Caki2 (cell line): ENCODE data around the gene C2CD2. TPM values are rescaled to one million over a fixed set of nuclear protein-coding genes. Genes with fewer than 3 reads are reported as not detected.

Experiments
- DNase-seq: peaks from one replicate; pipeline ENCODE4 v3.0.0-alpha.2; 2015; ENCODE audit warnings: low read depth
- in situ Hi-C: cut with HindIII; loops from 2 replicates; pipeline ENCODE4 v1.10.0; 2016; ENCODE audit warnings: low sequenced_read_pairs, low pct_unique_long_range_greater_than_20kb, mixed read lengths
- total RNA-seq: library from RNA; depleted of rRNA; stranded (reverse); fragments of >200 nt; shearing (Covaris generic); gene quantifications from 2 replicates; pipeline ENCODE4 v1.2.3, GENCODE V29; 2014; ENCODE audit warnings: low replicate concordance

The C2CD2 gene
- total RNA-seq, 1 experiment from 2014 or later = 19.7 TPM

DNA sequence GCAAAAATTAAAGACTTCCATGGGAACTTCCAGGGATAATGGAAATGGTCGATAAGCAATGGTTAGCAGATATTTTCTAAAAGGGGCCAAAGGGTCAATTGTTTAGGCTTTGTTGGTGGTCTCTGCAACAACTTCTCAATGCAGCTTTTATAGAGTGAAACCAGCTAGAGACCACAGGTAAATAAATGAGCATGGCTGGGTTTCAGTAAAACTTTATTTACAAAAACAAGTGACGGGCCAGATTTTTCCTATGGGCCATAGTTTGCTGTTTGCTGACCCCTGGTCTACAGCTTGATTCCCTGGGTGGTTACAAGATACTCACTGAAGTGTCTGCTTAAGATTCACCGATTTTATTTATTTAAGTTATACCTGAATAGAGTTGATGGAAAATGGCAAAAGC is 52.0 kb downstream of the C2CD2 start:
- in situ Hi-C loops = no loop called here
- DNase-seq = no peak

DNA sequence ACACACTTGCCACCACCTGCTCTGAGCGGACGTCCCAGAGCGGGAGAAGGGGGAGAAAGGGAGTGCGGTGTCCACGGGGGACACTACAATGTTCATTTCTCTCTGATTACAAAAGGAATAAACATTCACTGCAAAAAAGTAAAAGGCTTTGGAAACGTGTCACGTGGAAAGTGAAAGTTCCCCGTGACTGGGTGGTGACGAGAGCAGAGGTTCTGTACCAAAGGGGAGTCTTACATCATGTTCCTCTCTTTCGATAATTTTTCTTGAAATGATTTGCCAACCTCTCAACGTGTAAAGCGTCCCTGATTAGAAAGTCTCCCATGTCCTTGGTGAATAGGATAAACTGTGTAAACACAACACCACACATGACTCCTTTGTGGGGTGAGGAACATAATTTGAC is 52.7 kb downstream of the C2CD2 start:
- in situ Hi-C loops = no loop called here
- DNase-seq = no peak

DNA sequence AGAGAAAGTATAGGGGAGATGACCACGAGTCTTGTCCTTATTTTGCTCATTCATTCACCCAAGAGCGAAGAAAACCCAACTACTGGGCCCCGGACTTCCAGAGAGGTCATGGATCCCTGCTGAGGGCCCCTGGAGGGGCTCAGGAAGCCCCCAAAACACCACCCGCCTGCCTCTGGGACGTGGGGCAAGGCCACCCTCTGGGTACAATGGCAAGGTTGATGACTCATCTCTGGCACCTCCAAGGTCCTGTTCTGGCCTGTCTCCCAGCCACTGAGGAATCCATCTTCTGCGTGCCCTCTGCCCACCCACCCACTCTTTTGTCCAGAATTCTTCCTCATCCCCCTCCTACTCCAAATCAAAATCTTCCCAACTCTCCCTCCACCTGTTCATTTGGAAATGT is 53.4 kb downstream of the C2CD2 start:
- no peak for DNase-seq
- in situ Hi-C loops = no loop called here

- in situ Hi-C loops = no loop called here
These were observed 54.2 kb downstream of the C2CD2 start for GRCh38 chr21:41899426-41900202.

GRCh38 chr21:41898998-41899397 is 54.8 kb downstream of the C2CD2 start:
- no peak for DNase-seq

More at GRCh38 chr21:41899426-41900202, 54.2 kb downstream of the C2CD2 start:
- no peak for DNase-seq

GRCh38 chr21:41897700-41898099 is 56.1 kb downstream of the C2CD2 start:
- no peak for DNase-seq
- in situ Hi-C loops = no loop called here

More at GRCh38 chr21:41898998-41899397, 54.8 kb downstream of the C2CD2 start:
- in situ Hi-C loops = no loop called here

GRCh38 chr21:41897047-41897669 is 56.7 kb downstream of the C2CD2 start:
- DNase-seq = no peak
- in situ Hi-C loops = no loop called here

DNA sequence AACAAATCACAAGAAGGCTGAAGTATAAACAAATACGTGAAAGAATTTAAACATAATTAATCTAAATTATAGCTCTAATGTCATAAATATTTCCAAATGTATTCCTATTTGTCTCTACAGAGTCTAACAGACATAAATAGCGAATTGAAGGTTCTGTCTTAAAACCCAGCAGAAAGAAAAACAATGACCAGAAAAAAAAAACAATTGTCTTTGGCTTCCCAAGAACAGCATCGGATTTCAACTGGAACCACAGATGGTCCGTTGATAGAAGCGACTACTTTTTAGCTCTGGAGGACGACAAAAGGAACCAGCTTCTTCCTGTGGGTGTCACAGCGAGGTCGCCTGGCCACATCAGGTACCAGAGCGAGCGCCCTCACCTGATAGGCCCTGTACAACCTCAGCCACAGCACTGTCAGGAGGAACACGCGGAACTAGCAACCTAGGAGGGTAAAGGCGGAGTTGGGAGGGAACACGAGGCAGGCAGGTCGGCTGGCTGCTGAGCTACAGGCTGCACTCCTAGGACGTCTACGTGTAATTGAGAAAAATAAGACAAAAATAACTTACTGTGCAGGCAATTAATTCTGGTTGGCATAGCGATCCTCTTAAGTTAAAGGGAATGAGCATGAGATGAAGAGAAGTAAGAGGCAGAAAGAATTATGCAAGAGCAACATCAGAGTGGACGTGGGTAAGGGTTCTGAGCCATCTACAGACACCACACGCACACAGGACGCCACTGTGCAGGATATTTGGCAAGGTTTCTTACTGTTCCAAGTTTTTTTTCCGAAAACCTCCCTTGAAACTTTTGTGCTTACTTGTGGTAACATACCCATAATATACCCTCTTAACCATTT is 58.0 kb downstream of the C2CD2 start:
- in situ Hi-C loops = no loop called here
- DNase-seq = no peak

DNA sequence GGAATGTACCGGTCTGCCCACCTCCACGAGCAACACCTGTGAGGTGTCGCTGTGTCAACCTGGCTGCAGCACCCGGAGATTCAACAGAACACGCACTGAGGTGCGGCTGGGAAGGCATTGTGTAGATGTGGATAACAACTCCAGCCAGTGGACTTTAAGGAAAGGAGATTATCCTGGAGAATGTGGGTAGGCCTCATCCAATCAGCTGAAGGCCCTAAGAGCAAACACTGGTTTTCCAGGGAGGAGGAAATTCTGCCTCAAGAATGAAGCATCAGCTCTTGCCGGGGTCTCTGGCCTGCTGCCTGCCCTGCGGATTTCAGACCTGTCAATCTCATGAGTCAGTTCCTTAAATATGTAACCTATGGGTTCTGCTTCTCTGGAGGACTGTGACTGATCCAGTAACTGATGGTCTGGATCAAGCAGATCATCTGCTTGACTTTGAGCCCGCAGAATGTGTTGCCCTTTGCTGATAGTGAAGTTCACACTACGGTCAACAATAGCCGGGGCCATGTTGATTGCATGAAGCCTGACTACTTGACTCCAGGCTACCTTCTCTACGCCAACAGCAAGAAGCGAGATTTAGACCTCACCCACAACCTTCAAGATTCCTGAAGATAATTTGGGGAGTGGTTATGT is 58.8 kb downstream of the C2CD2 start:
- DNase-seq = no peak

DNA sequence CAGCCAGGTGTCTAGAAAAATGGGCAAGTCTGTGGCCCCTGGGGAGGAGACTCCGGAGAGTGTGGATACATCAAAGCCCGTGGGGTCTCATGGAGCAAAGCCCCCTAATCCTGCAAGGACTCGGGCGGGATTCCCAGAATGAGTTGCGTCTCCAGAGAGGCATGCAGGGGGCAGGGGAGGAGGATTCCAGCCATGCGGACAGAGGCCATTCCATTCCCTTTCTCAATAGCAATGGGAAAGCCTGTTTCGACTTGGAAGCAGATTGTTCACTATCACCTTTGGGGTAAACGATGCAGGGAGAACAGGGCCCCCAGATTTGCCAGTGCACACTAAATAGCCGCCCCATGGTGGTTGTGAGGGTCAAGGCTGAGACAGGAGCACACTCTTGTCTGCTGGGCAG is 59.3 kb downstream of the C2CD2 start:
- in situ Hi-C loops = no loop called here

More for the DNA sequence above, 58.8 kb downstream of the C2CD2 start:
- in situ Hi-C loops = no loop called here

DNA sequence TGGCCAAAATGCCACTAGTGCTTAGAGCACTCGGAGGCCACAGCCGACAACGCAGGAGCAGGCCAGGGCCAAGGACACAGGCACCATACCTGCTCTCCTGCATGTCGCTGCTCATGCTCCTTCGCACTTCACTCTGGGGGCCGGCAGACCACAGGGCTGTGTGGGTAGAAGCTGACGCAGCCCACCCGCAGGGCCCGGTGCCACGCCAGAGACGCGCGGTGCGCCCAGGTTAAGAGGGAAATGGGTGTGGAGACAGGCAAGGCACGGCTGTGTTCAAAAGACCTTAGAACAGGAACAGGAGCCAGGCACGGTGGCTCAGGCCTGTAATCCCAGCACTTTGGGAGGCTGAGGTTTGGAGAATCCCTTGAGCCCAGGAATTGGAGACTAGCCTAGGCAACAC is 61.1 kb downstream of the C2CD2 start:
- no peak for DNase-seq
- in situ Hi-C loops = no loop called here

More for the DNA sequence above, 59.3 kb downstream of the C2CD2 start:
- DNase-seq = no peak

- DNase-seq = no peak
- in situ Hi-C loops = no loop called here
These were observed 62.7 kb downstream of the C2CD2 start for GRCh38 chr21:41891132-41891531.

DNA sequence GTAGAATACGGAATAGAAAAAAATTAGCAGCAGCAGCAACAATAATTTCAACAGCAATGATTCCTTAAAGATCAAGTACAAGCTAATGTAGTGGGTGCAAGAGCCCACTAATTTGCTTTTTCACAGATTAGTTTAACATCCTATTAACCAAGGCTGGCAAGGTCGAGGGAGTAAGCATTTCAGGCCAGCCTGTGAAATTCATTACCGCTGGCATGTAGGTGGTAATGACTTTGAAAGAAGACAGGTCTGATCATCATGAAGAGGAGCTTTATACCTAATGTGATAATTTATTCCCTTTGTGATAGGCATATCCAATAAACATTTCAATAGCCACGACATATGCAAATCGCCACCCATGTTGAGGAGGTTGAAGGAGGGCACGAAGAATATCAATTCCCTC is 63.5 kb downstream of the C2CD2 start:
- in situ Hi-C loops = no loop called here
- no peak for DNase-seq

- DNase-seq = no peak
- in situ Hi-C loops = no loop called here
These were observed 65.0 kb downstream of the C2CD2 start for GRCh38 chr21:41888749-41889376.

GRCh38 chr21:41887667-41888066 is 66.2 kb downstream of the C2CD2 start:
- in situ Hi-C loops = no loop called here
- no peak for DNase-seq

GRCh38 chr21:41886328-41886727 is 67.5 kb downstream of the C2CD2 start:
- no peak for DNase-seq
- in situ Hi-C loops = no loop called here

GRCh38 chr21:41885341-41886024 is 68.3 kb downstream of the C2CD2 start:
- in situ Hi-C loops = no loop called here
- no peak for DNase-seq
